Measurements from ENCODE around the gene NKX6-2. TPM values are rescaled to one million over a fixed set of nuclear protein-coding genes. Genes with fewer than 3 reads are reported as not detected.

Gene NKX6-2
- total RNA-seq, 1 donor from 2014 or later: 0.14 TPM

- H3K27me3 Mint-ChIP-seq: peaks cover 50% of the 10 kb centered on the region
- DNase-seq (ENCODE audit: extremely low spot score, unreplicated experiment): no peak
- H3K9me3 Mint-ChIP-seq: no peaks in the 10 kb centered on the region
- TF ChIP-seq CTCF (conservative IDR thresholded peaks at IDR 0.05): no peak
- peaks cover 3% of the 10 kb centered on the region for H3K4me1 Mint-ChIP-seq (ENCODE audit: unreplicated experiment)
- peaks cover 3% of the 10 kb centered on the region for H3K36me3 Mint-ChIP-seq
- H3K27ac Mint-ChIP-seq: no peak overlapping the region
- no peak overlapping the region for H3K4me3 Mint-ChIP-seq
These were observed 46.4 kb upstream of the NKX6-2 start for GRCh38 chr10:132832186-132832969.

GRCh38 chr10:132829403-132829802 lies 43.5 kb upstream of the NKX6-2 start:
- Mint-ChIP-seq H3K9me3 (no peaks in the 10 kb centered on the region), H3K27me3 (peaks cover 46% of the 10 kb centered on the region), H3K36me3 (peaks cover 3% of the 10 kb centered on the region), H3K4me1 (ENCODE audit: unreplicated experiment) (no peaks in the 10 kb centered on the region), H3K27ac (no peak overlapping the region), H3K4me3 (no peak overlapping the region)
- no peak for TF ChIP-seq CTCF (conservative IDR thresholded peaks at IDR 0.05)
- DNase-seq (ENCODE audit: extremely low spot score, unreplicated experiment): no peak

DNA sequence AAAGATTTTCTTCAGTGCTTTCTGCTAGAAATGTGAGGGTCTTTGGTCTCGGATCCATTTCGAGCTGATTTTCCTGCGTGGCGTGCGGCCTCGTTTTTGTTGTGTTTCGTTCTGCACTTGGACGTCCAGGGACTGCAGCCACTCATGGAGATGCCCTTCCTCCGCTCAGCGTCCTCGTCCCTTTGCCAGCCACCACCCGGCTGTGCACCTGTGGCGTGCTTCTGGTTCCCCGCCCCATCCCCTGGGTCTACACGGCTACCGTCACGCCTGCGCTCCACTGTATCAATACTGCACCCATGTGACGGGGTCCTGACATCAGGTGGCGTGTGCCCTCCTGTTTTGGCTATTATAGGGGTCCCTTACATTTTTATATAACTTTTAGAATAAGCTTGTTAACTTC lies 42.7 kb upstream of the NKX6-2 start:
- TF ChIP-seq CTCF (conservative IDR thresholded peaks at IDR 0.05): no peak
- H3K9me3 Mint-ChIP-seq: no peaks in the 10 kb centered on the region
- peaks cover 46% of the 10 kb centered on the region for H3K27me3 Mint-ChIP-seq
- no peak overlapping the region for H3K27ac Mint-ChIP-seq
- no peak overlapping the region for H3K4me3 Mint-ChIP-seq
- DNase-seq (ENCODE audit: extremely low spot score, unreplicated experiment): no peak
- H3K36me3 Mint-ChIP-seq: peaks cover 3% of the 10 kb centered on the region
- H3K4me1 Mint-ChIP-seq (ENCODE audit: unreplicated experiment): no peaks in the 10 kb centered on the region

GRCh38 chr10:132827861-132828539 lies 42.1 kb upstream of the NKX6-2 start:
- H3K4me3 Mint-ChIP-seq: peak overlapping the region; percentile 1
- H3K36me3 Mint-ChIP-seq: peaks cover 3% of the 10 kb centered on the region
- no peaks in the 10 kb centered on the region for H3K9me3 Mint-ChIP-seq
- H3K4me1 Mint-ChIP-seq (ENCODE audit: unreplicated experiment): no peaks in the 10 kb centered on the region
- DNase-seq (ENCODE audit: extremely low spot score, unreplicated experiment): no peak
- H3K27me3 Mint-ChIP-seq: peaks cover 44% of the 10 kb centered on the region
- H3K27ac Mint-ChIP-seq: no peak overlapping the region
- TF ChIP-seq CTCF (conservative IDR thresholded peaks at IDR 0.05): no peak

DNA sequence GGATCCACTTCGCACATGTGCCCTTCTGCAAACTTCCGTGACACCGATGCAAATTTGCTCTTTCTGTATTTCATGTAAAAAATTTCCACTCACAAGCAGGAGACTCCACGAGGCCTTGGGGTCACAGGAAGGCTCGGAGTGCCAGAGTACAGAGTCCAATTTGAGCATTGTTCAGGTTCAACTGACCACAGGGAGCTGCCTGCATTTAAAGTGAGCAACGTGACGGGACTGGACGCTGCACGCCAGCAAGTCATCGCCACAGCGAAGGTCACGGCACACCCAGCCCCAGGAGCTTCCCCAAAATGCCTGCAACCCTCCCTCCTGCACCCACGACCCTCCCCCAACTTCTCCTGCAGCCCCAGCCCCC lies 41.5 kb upstream of the NKX6-2 start:
- Mint-ChIP-seq H3K9me3 (no peaks in the 10 kb centered on the region), H3K27me3 (peaks cover 39% of the 10 kb centered on the region), H3K36me3 (peaks cover 3% of the 10 kb centered on the region), H3K4me3 (no peak overlapping the region), H3K27ac (no peak overlapping the region), H3K4me1 (ENCODE audit: unreplicated experiment) (no peaks in the 10 kb centered on the region)
- TF ChIP-seq CTCF (conservative IDR thresholded peaks at IDR 0.05): no peak
- no peak for DNase-seq (ENCODE audit: extremely low spot score, unreplicated experiment)
